Measurements from ENCODE around the gene EFCAB6. TPM values are rescaled to one million over a fixed set of nuclear protein-coding genes. Genes with fewer than 3 reads are reported as not detected.

The EFCAB6 gene
- polyA plus RNA-seq, 3 donors = not detected

- H4K20me1 ChIP-seq (ENCODE audit: insufficient read depth, low read length) = no peaks in the 10 kb centered on the region
- no peak for TF ChIP-seq CTCF (IDR thresholded peaks at IDR 0.05)
- H3K4me3 Mint-ChIP-seq = no peak overlapping the region
- no peaks in the 10 kb centered on the region for H3K36me3 Mint-ChIP-seq
- H3K27ac Mint-ChIP-seq = no peak overlapping the region
- no peak overlapping the region for H3K9ac ChIP-seq (ENCODE audit: insufficient read depth, low read length, poor library complexity, severe bottlenecking)
- no peak overlapping the region for H3K27ac ChIP-seq (ENCODE audit: low read depth in 1 of 2, low read length in 2 of 2)
- H2AFZ ChIP-seq (ENCODE audit: insufficient read depth, low read depth, low read length, poor library complexity, severe bottlenecking) = no peak overlapping the region
- H3K27me3 Mint-ChIP-seq (ENCODE audit: low read depth in 3 of 3) = peaks cover 0 to 2% (median 2%) of the 10 kb centered on the region in 3 donors
- no peaks in the 10 kb centered on the region for H3K4me1 ChIP-seq (ENCODE audit: control insufficient read depth in 1 of 2, insufficient read depth in 2 of 2, low read length in 2 of 2)
- no peaks in the 10 kb centered on the region for H3K4me1 Mint-ChIP-seq
- no peak overlapping the region for H3K4me3 ChIP-seq (replicated peaks in 1 of 3; ENCODE audit: low read depth in 2 of 3, low read length in 3 of 3)
- H3K4me2 ChIP-seq (replicated peaks; ENCODE audit: extremely low read depth, low read length, poor library complexity, severe bottlenecking) = no peak overlapping the region
- H3K9me3 ChIP-seq (replicated peaks in 1 of 2; ENCODE audit: control insufficient read depth in 1 of 2, insufficient read depth in 1 of 2, low read length in 2 of 2) = no peaks in the 10 kb centered on the region
- intact Hi-C loops (cut with micrococcal nuclease) = no loop called here
- H3K27me3 ChIP-seq (ENCODE audit: control insufficient read depth in 2 of 2, insufficient read depth in 2 of 2, low read length in 2 of 2) = no peaks in the 10 kb centered on the region
- H3K9me3 Mint-ChIP-seq = peaks cover 0 to 2% (median 0%) of the 10 kb centered on the region in 7 donors
- no peak for DNase-seq
- 92% methylated on average over 12 of the region's 12 CpGs for WGBS (ENCODE audit: insufficient coverage)
- H3K79me2 ChIP-seq (ENCODE audit: insufficient read depth, low read length) = no peaks in the 10 kb centered on the region
- H3K36me3 ChIP-seq (replicated peaks in 1 of 2; ENCODE audit: control insufficient read depth in 1 of 2, insufficient read depth in 2 of 2, low read length in 2 of 2) = no peaks in the 10 kb centered on the region
These were observed 181.7 kb downstream of the EFCAB6 start for GRCh38 chr22:43630451-43630850.

GRCh38 chr22:43628250-43628649, 183.9 kb downstream of the EFCAB6 start:
- 94% methylated on average over 15 of the region's 16 CpGs for WGBS (ENCODE audit: insufficient coverage)
- Histone ChIP-seq H3K9ac (ENCODE audit: insufficient read depth, low read length, poor library complexity, severe bottlenecking) (no peak overlapping the region), H3K4me2 (replicated peaks; ENCODE audit: extremely low read depth, low read length, poor library complexity, severe bottlenecking) (no peak overlapping the region), H3K79me2 (ENCODE audit: insufficient read depth, low read length) (no peaks in the 10 kb centered on the region), H2AFZ (ENCODE audit: insufficient read depth, low read depth, low read length, poor library complexity, severe bottlenecking) (no peak overlapping the region), H3K27ac (ENCODE audit: low read depth in 1 of 2, low read length in 2 of 2) (no peak overlapping the region), H4K20me1 (ENCODE audit: insufficient read depth, low read length) (no peaks in the 10 kb centered on the region), H3K36me3 (replicated peaks in 1 of 2; ENCODE audit: control insufficient read depth in 1 of 2, insufficient read depth in 2 of 2, low read length in 2 of 2) (no peaks in the 10 kb centered on the region), H3K4me3 (replicated peaks in 1 of 3; ENCODE audit: low read depth in 2 of 3, low read length in 3 of 3) (no peak overlapping the region), H3K27me3 (ENCODE audit: control insufficient read depth in 2 of 2, insufficient read depth in 2 of 2, low read length in 2 of 2) (no peaks in the 10 kb centered on the region), H3K4me1 (ENCODE audit: control insufficient read depth in 1 of 2, insufficient read depth in 2 of 2, low read length in 2 of 2) (no peaks in the 10 kb centered on the region), H3K9me3 (replicated peaks in 1 of 2; ENCODE audit: control insufficient read depth in 1 of 2, insufficient read depth in 1 of 2, low read length in 2 of 2) (no peaks in the 10 kb centered on the region)
- intact Hi-C loops (cut with micrococcal nuclease) = no loop called here
- Mint-ChIP-seq H3K4me3 (no peak overlapping the region), H3K36me3 (no peaks in the 10 kb centered on the region), H3K4me1 (no peaks in the 10 kb centered on the region), H3K27ac (no peak overlapping the region), H3K27me3 (ENCODE audit: low read depth in 3 of 3) (peaks cover 0 to 5% (median 2%) of the 10 kb centered on the region in 3 donors), H3K9me3 (peaks cover 0 to 2% (median 0%) of the 10 kb centered on the region in 7 donors)
- TF ChIP-seq CTCF (IDR thresholded peaks at IDR 0.05) = no peak
- no peak for DNase-seq

Data from CD14-positive monocyte (primary cell).